CD14-positive monocyte (primary cell): ENCODE results near the gene LDLRAD4. TPM values are rescaled to one million over a fixed set of nuclear protein-coding genes. Genes with fewer than 3 reads are reported as not detected.

Source experiments
- DNase-seq, 3 donors: peaks; one replicate each; pipeline ENCODE4 v3.0.0-alpha.2; 2011 to 2022
- H2AFZ ChIP-seq: 2 replicates; pipeline ENCODE4 v1.6.0; 2012; ENCODE audit warnings: mild to moderate bottlenecking, low read depth, low read length, inconsistent platforms; ENCODE audit not compliant: insufficient read depth, poor library complexity, severe bottlenecking
- H3K27ac ChIP-seq, 2 donors: 1 replicate in 1 of 2; 2 replicates in 1 of 2; pipeline ENCODE4 v1.5.1; 2012 to 2013; ENCODE audit warnings: low read length in 2 of 2, control low read depth in 1 of 2, inconsistent platforms in 1 of 2, low read depth in 1 of 2, mild to moderate bottlenecking in 1 of 2
- H3K27me3 ChIP-seq, 2 donors: one replicate each; pipeline versions ENCODE4 v1.6.0 to v1.6.1; 2011 to 2013; ENCODE audit warnings: low read length in 2 of 2; ENCODE audit not compliant: control insufficient read depth in 2 of 2, insufficient read depth in 2 of 2
- H3K36me3 ChIP-seq, 2 donors: replicated peaks in 1 of 2; 1 replicate in 1 of 2; 2 replicates in 1 of 2; pipeline versions ENCODE4 v1.5.1 to v1.6.1; 2012 to 2013; ENCODE audit warnings: low read length in 2 of 2, control low read depth in 1 of 2, inconsistent platforms in 1 of 2, mild to moderate bottlenecking in 1 of 2; ENCODE audit not compliant: insufficient read depth in 2 of 2, control insufficient read depth in 1 of 2
- H3K4me1 ChIP-seq, 2 donors: 1 replicate in 1 of 2; 2 replicates in 1 of 2; pipeline versions ENCODE4 v1.5.1 to v1.6.1; 2012 to 2013; ENCODE audit warnings: low read length in 2 of 2, control low read depth in 1 of 2, inconsistent platforms in 1 of 2, mild to moderate bottlenecking in 1 of 2, moderate library complexity in 1 of 2; ENCODE audit not compliant: insufficient read depth in 2 of 2, control insufficient read depth in 1 of 2
- H3K4me2 ChIP-seq: replicated peaks from 2 replicates; pipeline ENCODE3; 2012; ENCODE audit warnings: low read length, moderate library complexity, mild to moderate bottlenecking; ENCODE audit not compliant: poor library complexity, severe bottlenecking; ENCODE audit errors: extremely low read depth
- H3K4me3 ChIP-seq, 3 experiments: fragments of 200-600 bp in 1 of 3; sonication (generic) in 1 of 3; replicated peaks in 1 of 3; 1 replicate in 2 of 3; 2 replicates in 1 of 3; pipeline ENCODE4 v1.5.1; 2011 to 2013; ENCODE audit warnings: low read length in 3 of 3, mild to moderate bottlenecking in 3 of 3, control low read depth in 2 of 3, low read depth in 2 of 3, inconsistent platforms in 1 of 3, moderate library complexity in 1 of 3
- H3K79me2 ChIP-seq: 2 replicates; pipeline ENCODE4 v1.6.0; 2012; ENCODE audit warnings: mild to moderate bottlenecking, control low read depth, inconsistent platforms, low read length, moderate library complexity; ENCODE audit not compliant: insufficient read depth
- H3K9ac ChIP-seq: 2 replicates; pipeline ENCODE4 v1.6.0; 2017; ENCODE audit warnings: low read length, mild to moderate bottlenecking; ENCODE audit not compliant: insufficient read depth, poor library complexity, severe bottlenecking
- H3K9me3 ChIP-seq, 2 donors: replicated peaks in 1 of 2; 1 replicate in 1 of 2; 2 replicates in 1 of 2; pipeline versions ENCODE4 v1.5.1 to v1.6.1; 2012 to 2013; ENCODE audit warnings: low read length in 2 of 2, control low read depth in 1 of 2; ENCODE audit not compliant: control insufficient read depth in 1 of 2, insufficient read depth in 1 of 2
- H4K20me1 ChIP-seq: 2 replicates; pipeline ENCODE4 v1.6.0; 2012; ENCODE audit warnings: mild to moderate bottlenecking, low read length, control low read depth, moderate library complexity; ENCODE audit not compliant: insufficient read depth
- H3K27ac Mint-ChIP-seq, 7 donors: one replicate each; pipeline ENCODE4 v1.8.0; 2020; ENCODE audit warnings: mild to moderate bottlenecking in 7 of 7, mixed read lengths in 7 of 7, moderate library complexity in 6 of 7, inconsistent platforms in 2 of 7
- H3K27me3 Mint-ChIP-seq, 3 donors: one replicate each; pipeline ENCODE4 v1.8.0; 2021 to 2022; ENCODE audit warnings: low read depth in 3 of 3, mild to moderate bottlenecking in 3 of 3, mixed read lengths in 3 of 3, moderate library complexity in 3 of 3, inconsistent platforms in 1 of 3
- H3K36me3 Mint-ChIP-seq, 2 donors: one replicate each; pipeline ENCODE4 v1.8.0; 2020; ENCODE audit warnings: mixed read lengths in 2 of 2, inconsistent platforms in 1 of 2, mild to moderate bottlenecking in 1 of 2
- H3K4me1 Mint-ChIP-seq: one replicate; pipeline ENCODE4 v1.8.0; 2020; ENCODE audit warnings: mild to moderate bottlenecking, mixed read lengths
- H3K4me3 Mint-ChIP-seq, 2 donors: one replicate each; pipeline ENCODE4 v1.8.0; 2020; ENCODE audit warnings: mild to moderate bottlenecking in 2 of 2, mixed read lengths in 2 of 2, moderate library complexity in 1 of 2
- H3K9me3 Mint-ChIP-seq, 7 donors: one replicate each; pipeline ENCODE4 v1.8.0; 2020 to 2022; ENCODE audit warnings: mixed read lengths in 7 of 7, mild to moderate bottlenecking in 6 of 7, moderate library complexity in 6 of 7, inconsistent platforms in 2 of 7
- WGBS: methylation state at CpG from one replicate; pipeline ENCODE4 v1.1.5; 2013; ENCODE audit warnings: missing lambda C conversion rate; ENCODE audit not compliant: insufficient coverage; 5-methylcytosine and 5-hydroxymethylcytosine counted together
- intact Hi-C, 2 donors: fragments of 100-400 bp; cut with micrococcal nuclease; formaldehyde crosslinking; loops; one replicate each; pipeline versions ENCODE4 v1.15.0 to v1.15.1; 2023
- polyA plus RNA-seq, 3 donors: library from polyadenylated mRNA; depleted of rRNA in 1 of 3; unstranded in 2 of 3; stranded (reverse) in 1 of 3; fragments of 300-500 nt in 2 of 3; fragments of >200 nt in 1 of 3; fragmentation: Illumina TruSeq in 2 of 3; gene quantifications; 1 replicate in 2 of 3; 2 replicates in 1 of 3; pipeline ENCODE4 v1.2.3, GENCODE V29; 2012 to 2021
- TF ChIP-seq, protein P1 (sequence below): fragments of 200-600 bp; IDR thresholded peaks from one replicate; pipeline ENCODE4 v1.8.0; 2022; ENCODE audit warnings: antibody characterized with exemption, mild to moderate bottlenecking

LDLRAD4 gene
- polyA plus RNA-seq, 3 donors, result 13.5 to 15.4 (median 13.8) TPM

DNA sequence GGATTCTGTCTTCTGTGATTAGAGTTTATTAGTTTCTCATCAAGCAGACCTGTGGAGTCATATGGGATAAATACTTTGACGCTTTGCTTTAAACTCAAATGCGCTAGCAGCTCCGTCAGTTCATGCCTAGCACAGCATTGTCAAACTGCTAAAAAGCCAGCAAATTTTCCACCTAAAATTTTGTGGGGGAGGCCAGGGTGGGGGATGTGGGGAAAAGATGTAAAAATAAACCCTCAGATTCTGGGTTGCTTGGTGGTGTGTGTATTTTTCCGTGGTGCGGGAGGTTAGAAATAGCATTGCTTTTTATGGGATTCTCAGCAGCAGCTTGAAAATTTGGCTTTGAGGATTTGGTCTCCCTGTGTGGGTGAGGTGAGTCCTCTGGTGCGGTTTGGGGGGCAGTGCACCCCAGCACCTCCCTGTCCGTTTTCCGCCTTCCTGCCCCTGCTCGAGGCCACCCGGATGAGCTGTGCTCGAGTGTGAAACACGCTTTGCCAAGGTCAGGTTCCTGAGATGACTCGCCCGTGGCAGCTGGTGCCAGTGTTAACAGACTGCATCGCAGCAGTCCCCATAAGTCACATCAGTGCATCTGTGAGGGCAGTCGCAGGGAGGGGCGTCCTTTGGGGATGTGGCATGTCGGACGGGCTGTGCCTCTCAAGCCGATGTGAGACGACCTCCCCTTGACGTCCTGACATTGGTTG, 65.9 kb downstream of the LDLRAD4 start:
- no peaks in the 10 kb centered on the region for H3K27me3 ChIP-seq
- H3K9ac ChIP-seq, result no peak overlapping the region
- no peak overlapping the region for H3K4me3 ChIP-seq
- H3K79me2 ChIP-seq, result no peaks in the 10 kb centered on the region
- H2AFZ ChIP-seq, result no peak overlapping the region
- H3K9me3 ChIP-seq, result peaks cover 0 to 18% of the 10 kb centered on the region in 2 donors
- WGBS, result 94% methylated on average over 18 of the region's 22 CpGs
- peaks cover 0 to 7% of the 10 kb centered on the region in 2 donors for H3K36me3 Mint-ChIP-seq
- TF ChIP-seq, protein P1, sequence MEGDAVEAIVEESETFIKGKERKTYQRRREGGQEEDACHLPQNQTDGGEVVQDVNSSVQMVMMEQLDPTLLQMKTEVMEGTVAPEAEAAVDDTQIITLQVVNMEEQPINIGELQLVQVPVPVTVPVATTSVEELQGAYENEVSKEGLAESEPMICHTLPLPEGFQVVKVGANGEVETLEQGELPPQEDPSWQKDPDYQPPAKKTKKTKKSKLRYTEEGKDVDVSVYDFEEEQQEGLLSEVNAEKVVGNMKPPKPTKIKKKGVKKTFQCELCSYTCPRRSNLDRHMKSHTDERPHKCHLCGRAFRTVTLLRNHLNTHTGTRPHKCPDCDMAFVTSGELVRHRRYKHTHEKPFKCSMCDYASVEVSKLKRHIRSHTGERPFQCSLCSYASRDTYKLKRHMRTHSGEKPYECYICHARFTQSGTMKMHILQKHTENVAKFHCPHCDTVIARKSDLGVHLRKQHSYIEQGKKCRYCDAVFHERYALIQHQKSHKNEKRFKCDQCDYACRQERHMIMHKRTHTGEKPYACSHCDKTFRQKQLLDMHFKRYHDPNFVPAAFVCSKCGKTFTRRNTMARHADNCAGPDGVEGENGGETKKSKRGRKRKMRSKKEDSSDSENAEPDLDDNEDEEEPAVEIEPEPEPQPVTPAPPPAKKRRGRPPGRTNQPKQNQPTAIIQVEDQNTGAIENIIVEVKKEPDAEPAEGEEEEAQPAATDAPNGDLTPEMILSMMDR, result no peak
- intact Hi-C loops, result no loop called here
- H3K4me2 ChIP-seq, result no peak overlapping the region
- no peaks in the 10 kb centered on the region for H3K4me1 Mint-ChIP-seq
- H3K27ac Mint-ChIP-seq, result peak overlapping the region in 1 of 7 donors; percentile 43
- H3K36me3 ChIP-seq, result no peaks in the 10 kb centered on the region
- H4K20me1 ChIP-seq, result no peaks in the 10 kb centered on the region
- no peak overlapping the region for H3K4me3 Mint-ChIP-seq
- DNase-seq, result no peak
- H3K27ac ChIP-seq, result no peak overlapping the region
- H3K4me1 ChIP-seq, result no peaks in the 10 kb centered on the region
- H3K27me3 Mint-ChIP-seq, result no peaks in the 10 kb centered on the region
- H3K9me3 Mint-ChIP-seq, result peaks cover 3 to 15% (median 7%) of the 10 kb centered on the region in 7 donors

DNA sequence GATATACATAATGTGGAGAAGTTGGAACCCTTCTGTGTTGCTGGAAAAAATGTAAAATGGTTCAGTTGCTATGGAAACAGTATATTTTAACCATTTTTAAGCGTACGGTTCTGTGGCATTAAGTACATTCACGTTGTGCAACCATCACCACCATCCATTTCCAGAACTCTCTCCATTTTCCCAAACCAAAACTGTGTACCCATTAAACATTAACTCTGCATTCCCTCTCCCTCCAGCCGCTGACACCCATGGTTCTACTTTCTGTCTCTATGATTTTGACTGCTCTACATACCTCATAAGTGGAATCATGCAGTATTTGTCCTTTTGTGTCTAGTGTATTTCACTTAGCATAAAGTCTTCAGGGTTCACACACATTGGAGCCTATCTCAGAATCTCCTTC, 67.3 kb downstream of the LDLRAD4 start:
- no peak overlapping the region for H3K27ac Mint-ChIP-seq
- Histone ChIP-seq H2AFZ (no peak overlapping the region), H3K27ac (no peak overlapping the region), H3K4me3 (no peak overlapping the region), H3K9me3 (peaks cover 0 to 18% of the 10 kb centered on the region in 2 donors), H3K4me2 (no peak overlapping the region), H3K36me3 (no peaks in the 10 kb centered on the region), H3K27me3 (no peaks in the 10 kb centered on the region), H3K4me1 (no peaks in the 10 kb centered on the region), H4K20me1 (no peaks in the 10 kb centered on the region), H3K9ac (no peak overlapping the region), H3K79me2 (no peaks in the 10 kb centered on the region)
- H3K4me3 Mint-ChIP-seq, result no peak overlapping the region
- no peaks in the 10 kb centered on the region for H3K4me1 Mint-ChIP-seq
- no peak for DNase-seq
- TF ChIP-seq, protein P1, result no peak
- 90% methylated on average over 3 of the region's 4 CpGs for WGBS
- peaks cover 0 to 4% of the 10 kb centered on the region in 2 donors for H3K36me3 Mint-ChIP-seq
- intact Hi-C loops, result no loop called here
- peaks cover 3 to 15% (median 6%) of the 10 kb centered on the region in 7 donors for H3K9me3 Mint-ChIP-seq
- H3K27me3 Mint-ChIP-seq, result no peaks in the 10 kb centered on the region
